Pancreas (tissue), 10 donors: ENCODE measurements around the gene CIROP. TPM values are rescaled to one million over a fixed set of nuclear protein-coding genes. Genes with fewer than 3 reads are reported as not detected.

Source experiments
- ATAC-seq, 4 donors: fragments of 200-7000 bp; cut with Tn5 transposase; one replicate each; pipeline versions ENCODE4 v1.8.0 to v1.9.1; 2020; ENCODE audit warnings: mild to moderate bottlenecking in 4 of 4, moderate library complexity in 4 of 4
- DNase-seq, 6 donors: peaks; one replicate each; pipeline ENCODE4 v3.0.0-alpha.2; 2020
- FAIRE-seq: peaks from 2 replicates; lab custom pipeline; 2012; peaks lifted over from hg19 to GRCh38; lab: Jason Lieb, UNC
- H3K27ac ChIP-seq, 4 donors: fragments of 200-600 bp; sonication (generic); 1 replicate in 3 of 4; 2 replicates in 1 of 4; pipeline versions ENCODE4 v1.5.0 to v1.8.0; 2020
- H3K27me3 ChIP-seq, 4 donors: fragments of 200-600 bp; one replicate each; pipeline ENCODE4 v1.8.0; 2021
- H3K36me3 ChIP-seq, 3 donors: fragments of 200-600 bp; sonication (generic) in 1 of 3; one replicate each; pipeline versions ENCODE4 v1.5.0 to v1.8.0; 2020 to 2021
- H3K4me1 ChIP-seq, 3 donors: fragments of 200-600 bp; one replicate each; pipeline ENCODE4 v1.8.0; 2021
- H3K4me3 ChIP-seq, 4 donors: fragments of 200-600 bp; sonication (generic) in 2 of 4; one replicate each; pipeline versions ENCODE4 v1.5.0 to v1.8.0; 2020 to 2021
- H3K9me3 ChIP-seq, 4 donors: fragments of 200-600 bp; one replicate each; pipeline ENCODE4 v1.8.0; 2021
- CTCF ChIP-seq, 4 donors: fragments of 200-600 bp; sonication (generic) in 3 of 4; IDR thresholded peaks; one replicate each; pipeline versions ENCODE4 v1.5.0 to v1.8.0; 2021; ENCODE audit warnings: antibody characterized with exemption in 4 of 4
- WGBS, 2 donors: extraction: QIAGEN DNeasy Blood & Tissue Kit; methylation state at CpG; one replicate each; pipeline ENCODE4 v1.1.7; 2013; 5-methylcytosine and 5-hydroxymethylcytosine counted together
- intact Hi-C, 3 donors: fragments of 100-400 bp; cut with DNase I; formaldehyde crosslinking; loops; one replicate each; pipeline versions ENCODE4 v1.11.1 to v1.14.2; 2022
- polyA plus RNA-seq, 2 donors: library from polyadenylated mRNA; stranded (reverse); fragments of 200-250 nt; gene quantifications; one replicate each; pipeline ENCODE4 v1.2.3, GENCODE V29; 2013
- total RNA-seq, 6 donors: library from RNA; stranded (reverse); fragmentation: NEBNext Ultra II Directional in 4 of 6; extraction: Animal tissue kit (Norgen Biotek cat#: 25700) in 4 of 6; gene quantifications; one replicate each; pipeline versions ENCODE4 v1.2.1 to v1.2.4, GENCODE V29; 2021 to 2023
- donor health status: healthy with polysubstance abuse.
- donor health status: DM: no; HTN: no; CAD: no; lungs with moderate emphysema.
- donor health status: DM: no; HTN: no; CAD: no.
- donor health status: control.
- donor health status: control.
- donor health status: Bipolar disorder and iron deficiency.
- donor health status: DM: yes; HTN: yes; CAD: no.
- donor health status: DM: no; HTN: no; CAD: no.
- donor health status: DM: no; HTN: no; CAD: no.
- donor health status: DM: yes; HTN: yes; CAD: no.

The CIROP gene
- total and polyA plus RNA-seq, 8 donors = not detected

DNA sequence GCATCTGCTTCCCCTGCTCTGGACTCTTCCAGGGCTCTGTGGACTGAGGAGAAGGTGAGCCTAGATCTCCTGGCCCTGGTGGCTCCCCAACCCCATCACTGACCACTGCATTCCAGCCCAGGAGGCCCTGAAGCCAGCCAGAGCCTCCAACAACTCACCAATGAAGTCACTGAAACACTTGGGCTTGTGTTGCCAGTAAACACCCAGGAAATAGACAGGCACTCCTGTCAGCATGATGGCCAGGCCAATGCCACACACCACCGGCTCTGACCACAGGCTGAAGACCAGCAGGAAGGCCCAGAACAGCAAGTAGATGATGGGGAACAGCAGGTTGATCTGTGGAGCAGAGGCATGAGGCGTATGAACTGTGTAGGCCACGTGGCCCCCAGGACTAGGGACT is 23.1 kb upstream of the CIROP start:
- no peaks in the 10 kb centered on the region for H3K9me3 ChIP-seq
- no peaks in the 10 kb centered on the region for H3K36me3 ChIP-seq
- H3K27me3 ChIP-seq = no peaks in the 10 kb centered on the region
- intact Hi-C loops = loop anchor here in 1 of 3 donors (10.0 kb wide), 1 partner anchor 57 kb away; the partner anchor contains the start of gene SLC7A8
- ATAC-seq (no peak), FAIRE-seq (no peak), DNase-seq (no peak)
- H3K27ac ChIP-seq = no peak overlapping the region
- TF ChIP-seq CTCF (IDR thresholded peaks at IDR 0.05) = no peak
- H3K4me3 ChIP-seq = no peak overlapping the region
- 90 to 93% methylated on average over 3 of the region's 3 CpGs for WGBS, 2 donors
- H3K4me1 ChIP-seq = peaks cover 0 to 7% (median 0%) of the 10 kb centered on the region in 3 donors

- H3K27ac ChIP-seq = no peak overlapping the region
- FAIRE-seq = no peak
- no peaks in the 10 kb centered on the region for H3K9me3 ChIP-seq
- intact Hi-C loops = loop anchor here in 1 of 3 donors (10.0 kb wide), 1 partner anchor 58 kb away; the partner anchor contains the start of gene SLC7A8
- H3K4me3 ChIP-seq = no peak overlapping the region
- H3K4me1 ChIP-seq = peaks cover 0 to 7% (median 0%) of the 10 kb centered on the region in 3 donors
- ATAC-seq = no peak
- H3K36me3 ChIP-seq = no peaks in the 10 kb centered on the region
- DNase-seq = no peak
- no peaks in the 10 kb centered on the region for H3K27me3 ChIP-seq
- no peak for TF ChIP-seq CTCF (IDR thresholded peaks at IDR 0.05)
- WGBS, 2 donors = 86 to 94% methylated on average over 8 of the region's 8 CpGs
Measured at GRCh38 chr14:23126548-23127278, 21.9 kb upstream of the CIROP start.

DNA sequence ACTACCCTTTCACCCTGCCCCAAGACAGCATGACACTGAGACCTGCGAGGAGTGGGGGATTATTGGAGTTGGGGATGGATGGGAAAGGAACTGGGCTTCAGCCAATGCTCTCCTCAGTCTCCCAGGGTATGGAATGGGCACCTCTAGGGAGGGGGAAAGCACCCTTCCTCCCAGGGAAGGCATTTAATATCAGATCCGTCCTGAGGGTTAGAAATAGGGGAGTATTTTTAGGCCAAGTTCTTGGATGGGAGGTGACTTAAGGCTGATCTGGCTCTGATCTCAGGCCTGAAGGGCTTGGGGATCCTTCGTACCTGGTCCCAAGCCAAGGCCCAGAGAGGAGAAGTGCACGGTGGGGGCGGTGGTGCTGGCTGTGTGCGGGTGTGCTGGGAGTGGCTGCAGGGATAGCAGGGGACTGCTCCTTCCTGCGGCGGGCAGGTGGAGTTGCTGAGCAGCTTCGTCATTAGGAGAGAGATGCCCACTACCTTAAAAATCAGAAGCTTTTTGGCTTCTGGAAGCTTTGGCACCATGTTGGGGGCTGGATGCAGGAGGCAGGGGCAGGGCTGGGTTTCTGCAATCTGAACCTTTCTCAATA is 21.2 kb upstream of the CIROP start:
- no peak overlapping the region for H3K27ac ChIP-seq
- no peak overlapping the region for H3K4me3 ChIP-seq
- no peaks in the 10 kb centered on the region for H3K27me3 ChIP-seq
- DNase-seq (no peak), FAIRE-seq (no peak), ATAC-seq (no peak)
- 82 to 84% methylated on average over 9 of the region's 9 CpGs for WGBS, 2 donors
- intact Hi-C loops = loop anchor here in 1 of 3 donors (10.0 kb wide), 1 partner anchor 59 kb away; the partner anchor contains the start of gene SLC7A8
- H3K4me1 ChIP-seq = peaks cover 0 to 11% (median 2%) of the 10 kb centered on the region in 3 donors
- H3K36me3 ChIP-seq = no peaks in the 10 kb centered on the region
- no peaks in the 10 kb centered on the region for H3K9me3 ChIP-seq
- TF ChIP-seq CTCF (IDR thresholded peaks at IDR 0.05) = no peak

GRCh38 chr14:23125011-23125410 is 20.2 kb upstream of the CIROP start:
- 55 to 67% methylated on average over 3 of the region's 3 CpGs for WGBS, 2 donors
- ATAC-seq (no peak), FAIRE-seq (no peak), DNase-seq (no peak)
- no peaks in the 10 kb centered on the region for H3K36me3 ChIP-seq
- intact Hi-C loops = loop anchor here in 1 of 3 donors (10.0 kb wide), 1 partner anchor 60 kb away; the partner anchor contains the start of gene SLC7A8
- H3K4me3 ChIP-seq = no peak overlapping the region
- peaks cover 0 to 12% (median 4%) of the 10 kb centered on the region in 3 donors for H3K4me1 ChIP-seq
- H3K27me3 ChIP-seq = no peaks in the 10 kb centered on the region
- TF ChIP-seq CTCF (IDR thresholded peaks at IDR 0.05) = no peak
- no peaks in the 10 kb centered on the region for H3K9me3 ChIP-seq
- no peak overlapping the region for H3K27ac ChIP-seq
